ENCODE results near the gene MRPL50.

GRCh38 chr9:101417389-101417788 is 19.0 kb upstream of the MRPL50 start:
- TF ChIP-seq POLR2A (IDR thresholded peaks at IDR 0.05) (no peak), CTCF (IDR thresholded peaks at IDR 0.05) (no peak)
